ENCODE results near the gene INHBE.
"Not testable (repeated sequence)": the region's sequence is repeated elsewhere in the genome, so short reads cannot be mapped to it uniquely, and the experiment has no call there.

The INHBE gene

DNA sequence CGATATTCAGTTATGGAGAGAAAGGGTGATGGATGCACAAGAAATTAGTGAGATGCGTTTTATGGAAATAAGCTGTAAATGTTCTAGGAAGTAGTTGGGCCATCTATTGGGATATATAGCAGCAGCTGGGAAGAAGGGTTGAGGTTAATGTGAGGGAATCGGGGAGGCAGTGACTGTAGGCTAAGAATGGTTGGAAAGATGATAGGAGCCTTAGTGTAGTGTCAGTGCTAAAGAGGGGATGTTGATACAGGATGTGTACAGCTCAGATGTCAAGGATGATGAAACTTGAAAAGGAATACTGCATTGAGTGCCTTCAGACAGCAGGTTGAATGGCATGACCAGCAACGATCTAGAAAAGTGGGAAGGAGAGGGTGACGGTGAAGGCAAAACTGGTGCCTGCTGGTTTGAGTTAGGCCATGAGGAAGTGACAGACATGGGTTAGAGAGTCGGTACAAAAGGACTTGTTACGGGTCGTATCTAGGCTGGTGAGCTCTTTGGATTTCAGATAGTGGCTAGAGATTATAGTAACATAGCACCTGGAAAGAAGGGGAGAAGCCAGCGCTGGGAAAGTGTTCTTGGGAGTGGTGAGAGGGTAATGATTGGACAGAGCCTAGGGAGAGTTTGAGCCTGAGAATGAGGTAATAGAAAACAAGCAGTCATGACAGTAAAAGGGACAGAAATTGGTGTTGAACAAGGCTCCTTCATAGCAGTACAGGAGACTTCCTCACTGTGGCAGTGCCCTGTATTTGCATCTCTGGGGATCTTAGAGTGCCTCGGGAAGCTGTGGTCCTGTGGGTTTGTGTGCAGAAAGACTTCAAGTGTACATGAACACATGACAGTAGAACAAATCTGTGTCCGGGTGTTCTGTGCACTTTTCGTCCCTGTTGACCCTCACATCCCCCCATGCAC lies 42.4 kb downstream of the INHBE start:
- Histone ChIP-seq H3K27me3 (ENCODE audit: low read length) (no peaks in the 10 kb centered on the region), H3K4me2 (ENCODE audit: low read depth, low read length, poor library complexity, severe bottlenecking) (no peak overlapping the region), H4K20me1 (ENCODE audit: low read depth, low read length) (no peaks in the 10 kb centered on the region), H3K9me3 (ENCODE audit: insufficient read depth, low read length) (no peaks in the 10 kb centered on the region), H3K79me2 (ENCODE audit: insufficient read depth, low read length) (no peaks in the 10 kb centered on the region), H3K36me3 (ENCODE audit: low read length) (peaks cover 32% of the 10 kb centered on the region), H3K27ac (ENCODE audit: low read depth, low read length) (no peak overlapping the region), H2AFZ (ENCODE audit: low read depth, low read length, severe bottlenecking) (no peak overlapping the region), H3K9me2 (replicated peaks; ENCODE audit: insufficient read depth, low read length) (no peaks in the 10 kb centered on the region), H3F3A (ENCODE audit: insufficient read depth) (0 out of 2 replicates have a peak, but pooled peaks cover 5% of the 10 kb centered on the region), H3K4me3 (ENCODE audit: insufficient read depth, low read length, poor library complexity, severe bottlenecking) (no peak overlapping the region), H3K9ac (ENCODE audit: low read length) (no peak overlapping the region)
- TF ChIP-seq EZH2phosphoT487 (conservative IDR thresholded peaks at IDR 0.05; ENCODE audit: low read length): no peak

- Histone ChIP-seq H4K20me1 (ENCODE audit: low read depth, low read length) (no peaks in the 10 kb centered on the region), H3K9me3 (ENCODE audit: insufficient read depth, low read length) (no peaks in the 10 kb centered on the region), H3K27me3 (ENCODE audit: low read length) (no peaks in the 10 kb centered on the region), H2AFZ (ENCODE audit: low read depth, low read length, severe bottlenecking) (no peak overlapping the region), H3K9ac (ENCODE audit: low read length) (no peak overlapping the region), H3F3A (ENCODE audit: insufficient read depth) (no peaks in the 10 kb centered on the region), H3K36me3 (ENCODE audit: low read length) (peaks cover 26% of the 10 kb centered on the region), H3K4me2 (ENCODE audit: low read depth, low read length, poor library complexity, severe bottlenecking) (no peak overlapping the region), H3K79me2 (ENCODE audit: insufficient read depth, low read length) (no peaks in the 10 kb centered on the region), H3K27ac (ENCODE audit: low read depth, low read length) (no peak overlapping the region), H3K4me3 (ENCODE audit: insufficient read depth, low read length, poor library complexity, severe bottlenecking) (no peak overlapping the region), H3K9me2 (replicated peaks; ENCODE audit: insufficient read depth, low read length) (no peaks in the 10 kb centered on the region)
- no peak for TF ChIP-seq EZH2phosphoT487 (conservative IDR thresholded peaks at IDR 0.05; ENCODE audit: low read length)
- TF ChIP-seq, protein P1, sequence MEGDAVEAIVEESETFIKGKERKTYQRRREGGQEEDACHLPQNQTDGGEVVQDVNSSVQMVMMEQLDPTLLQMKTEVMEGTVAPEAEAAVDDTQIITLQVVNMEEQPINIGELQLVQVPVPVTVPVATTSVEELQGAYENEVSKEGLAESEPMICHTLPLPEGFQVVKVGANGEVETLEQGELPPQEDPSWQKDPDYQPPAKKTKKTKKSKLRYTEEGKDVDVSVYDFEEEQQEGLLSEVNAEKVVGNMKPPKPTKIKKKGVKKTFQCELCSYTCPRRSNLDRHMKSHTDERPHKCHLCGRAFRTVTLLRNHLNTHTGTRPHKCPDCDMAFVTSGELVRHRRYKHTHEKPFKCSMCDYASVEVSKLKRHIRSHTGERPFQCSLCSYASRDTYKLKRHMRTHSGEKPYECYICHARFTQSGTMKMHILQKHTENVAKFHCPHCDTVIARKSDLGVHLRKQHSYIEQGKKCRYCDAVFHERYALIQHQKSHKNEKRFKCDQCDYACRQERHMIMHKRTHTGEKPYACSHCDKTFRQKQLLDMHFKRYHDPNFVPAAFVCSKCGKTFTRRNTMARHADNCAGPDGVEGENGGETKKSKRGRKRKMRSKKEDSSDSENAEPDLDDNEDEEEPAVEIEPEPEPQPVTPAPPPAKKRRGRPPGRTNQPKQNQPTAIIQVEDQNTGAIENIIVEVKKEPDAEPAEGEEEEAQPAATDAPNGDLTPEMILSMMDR (IDR thresholded peaks at IDR 0.05; ENCODE audit: insufficient read depth, low read length, poor library complexity, severe bottlenecking): no peak
These were observed 43.0 kb downstream of the INHBE start for GRCh38 chr12:57498132-57498502.

DNA sequence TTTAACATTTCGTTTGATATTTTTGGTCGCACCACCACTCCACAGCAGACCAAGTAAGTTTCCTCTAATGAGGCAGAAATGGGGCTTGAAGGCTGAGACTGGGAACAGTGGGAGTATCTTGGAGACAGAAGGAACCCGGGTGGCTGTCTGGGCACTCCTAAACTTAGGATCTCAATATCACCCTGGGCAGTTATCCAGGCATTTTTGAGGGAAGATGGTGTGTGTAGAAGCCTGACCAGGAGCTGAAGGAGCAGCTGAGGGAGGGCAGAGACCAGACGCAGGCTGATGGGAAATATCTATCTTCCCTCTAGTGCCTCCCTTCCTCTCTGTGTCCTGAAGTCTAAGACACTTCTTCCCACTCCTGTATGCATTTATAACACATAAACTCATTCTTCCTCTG lies 43.5 kb downstream of the INHBE start:
- no peaks in the 10 kb centered on the region for H3K79me2 ChIP-seq (ENCODE audit: insufficient read depth, low read length)
- H3K9me3 ChIP-seq (ENCODE audit: insufficient read depth, low read length): no peaks in the 10 kb centered on the region
- H3F3A ChIP-seq (ENCODE audit: insufficient read depth): no peaks in the 10 kb centered on the region
- H3K4me2 ChIP-seq (ENCODE audit: low read depth, low read length, poor library complexity, severe bottlenecking): no peak overlapping the region
- no peaks in the 10 kb centered on the region for H3K27me3 ChIP-seq (ENCODE audit: low read length)
- no peak for TF ChIP-seq EZH2phosphoT487 (conservative IDR thresholded peaks at IDR 0.05; ENCODE audit: low read length)
- TF ChIP-seq, protein P1 (IDR thresholded peaks at IDR 0.05; ENCODE audit: insufficient read depth, low read length, poor library complexity, severe bottlenecking): no peak
- H3K9me2 ChIP-seq (replicated peaks; ENCODE audit: insufficient read depth, low read length): no peaks in the 10 kb centered on the region
- peaks cover 26% of the 10 kb centered on the region for H3K36me3 ChIP-seq (ENCODE audit: low read length)
- no peak overlapping the region for H3K9ac ChIP-seq (ENCODE audit: low read length)
- no peak overlapping the region for H3K27ac ChIP-seq (ENCODE audit: low read depth, low read length)
- H4K20me1 ChIP-seq (ENCODE audit: low read depth, low read length): no peaks in the 10 kb centered on the region
- H2AFZ ChIP-seq (ENCODE audit: low read depth, low read length, severe bottlenecking): no peak overlapping the region
- H3K4me3 ChIP-seq (ENCODE audit: insufficient read depth, low read length, poor library complexity, severe bottlenecking): no peak overlapping the region

DNA sequence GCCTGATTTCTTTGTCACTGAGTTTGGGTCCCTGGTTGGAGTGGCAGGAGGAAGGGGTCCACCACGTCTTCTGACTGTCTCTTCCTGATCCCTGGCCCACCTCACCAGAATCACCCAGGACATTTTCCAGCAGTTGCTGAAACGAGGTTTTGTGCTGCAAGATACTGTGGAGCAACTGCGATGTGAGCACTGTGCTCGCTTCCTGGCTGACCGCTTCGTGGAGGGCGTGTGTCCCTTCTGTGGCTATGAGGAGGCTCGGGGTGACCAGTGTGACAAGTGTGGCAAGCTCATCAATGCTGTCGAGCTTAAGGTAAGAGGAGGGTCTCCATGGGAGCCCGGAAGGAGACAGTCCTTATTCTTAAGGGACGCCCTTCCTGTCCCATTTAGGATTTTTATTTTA lies 45.1 kb downstream of the INHBE start:
- H3K4me3 ChIP-seq (ENCODE audit: insufficient read depth, low read length, poor library complexity, severe bottlenecking): no peak overlapping the region
- no peak overlapping the region for H3K4me2 ChIP-seq (ENCODE audit: low read depth, low read length, poor library complexity, severe bottlenecking)
- no peak overlapping the region for H3K27ac ChIP-seq (ENCODE audit: low read depth, low read length)
- H3K79me2 ChIP-seq (ENCODE audit: insufficient read depth, low read length): no peaks in the 10 kb centered on the region
- TF ChIP-seq, protein P1 (IDR thresholded peaks at IDR 0.05; ENCODE audit: insufficient read depth, low read length, poor library complexity, severe bottlenecking): no peak
- TF ChIP-seq EZH2phosphoT487 (conservative IDR thresholded peaks at IDR 0.05; ENCODE audit: low read length): no peak
- peaks cover 35% of the 10 kb centered on the region for H3K36me3 ChIP-seq (ENCODE audit: low read length)
- H3K9ac ChIP-seq (ENCODE audit: low read length): no peak overlapping the region
- no peaks in the 10 kb centered on the region for H3K27me3 ChIP-seq (ENCODE audit: low read length)
- no peaks in the 10 kb centered on the region for H3F3A ChIP-seq (ENCODE audit: insufficient read depth)
- no peaks in the 10 kb centered on the region for H3K9me2 ChIP-seq (replicated peaks; ENCODE audit: insufficient read depth, low read length)
- H2AFZ ChIP-seq (ENCODE audit: low read depth, low read length, severe bottlenecking): no peak overlapping the region
- no peaks in the 10 kb centered on the region for H3K9me3 ChIP-seq (ENCODE audit: insufficient read depth, low read length)
- no peaks in the 10 kb centered on the region for H4K20me1 ChIP-seq (ENCODE audit: low read depth, low read length)

GRCh38 chr12:57502311-57502969 lies 47.3 kb downstream of the INHBE start:
- H4K20me1 ChIP-seq (ENCODE audit: low read depth, low read length); H3K27ac ChIP-seq (ENCODE audit: low read depth, low read length); H2AFZ ChIP-seq (ENCODE audit: low read depth, low read length, severe bottlenecking); H3K9me3 ChIP-seq (ENCODE audit: insufficient read depth, low read length); H3K9ac ChIP-seq (ENCODE audit: low read length); H3K4me2 ChIP-seq (ENCODE audit: low read depth, low read length, poor library complexity, severe bottlenecking); H3K79me2 ChIP-seq (ENCODE audit: insufficient read depth, low read length); H3F3A ChIP-seq (ENCODE audit: insufficient read depth); H3K4me3 ChIP-seq (ENCODE audit: insufficient read depth, low read length, poor library complexity, severe bottlenecking); H3K27me3 ChIP-seq (ENCODE audit: low read length); H3K9me2 ChIP-seq (replicated peaks; ENCODE audit: insufficient read depth, low read length): not testable (repeated sequence)
- H3K36me3 ChIP-seq (ENCODE audit: low read length): peaks cover 38% of the 10 kb centered on the region
